Measurements from ENCODE around the gene MRGPRF.

DNA sequence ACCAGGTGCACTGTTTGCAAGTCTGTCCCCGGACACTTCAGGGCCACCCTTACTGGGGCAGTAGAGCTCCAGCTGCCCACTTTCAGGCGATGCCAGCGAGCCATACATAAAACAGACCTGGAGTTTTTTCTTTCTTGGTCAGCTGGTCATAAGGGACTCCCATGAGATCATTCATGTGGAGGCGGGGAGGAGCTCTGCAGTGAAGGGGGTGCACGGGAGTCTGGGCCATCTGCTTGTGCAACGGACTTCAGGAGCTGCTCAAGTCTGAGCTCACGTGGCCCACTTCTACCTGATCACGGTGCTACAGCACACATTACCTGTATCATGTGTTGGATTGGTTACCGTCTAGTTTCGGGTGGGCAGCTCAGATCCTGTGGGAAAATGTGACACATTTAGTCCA, 9.2 kb upstream of the MRGPRF start:
- TF ChIP-seq CTCF (IDR thresholded peaks at IDR 0.05) (no peak), POLR2A (IDR thresholded peaks at IDR 0.05) (no peak), EP300 (IDR thresholded peaks at IDR 0.05) (no peak)
